ENCODE data around the gene BCL7A.

Gene BCL7A

GRCh38 chr12:122020795-122021192 is 890 bp upstream of the BCL7A start:
- Histone ChIP-seq H3K4me2 (ENCODE audit: low read length) (peak overlapping the region; percentile 78), H3K79me2 (ENCODE audit: insufficient read depth, low read length) (peaks cover 36% of the 10 kb centered on the region), H3K27ac (ENCODE audit: low read depth, low read length, poor library complexity, severe bottlenecking) (peak overlapping the region; percentile 86), H3K9me3 (ENCODE audit: low read length) (peaks cover 7% of the 10 kb centered on the region), H3F3A (ENCODE audit: insufficient read depth, low read length) (no peaks in the 10 kb centered on the region), H3K4me3 (ENCODE audit: low read depth, low read length, poor library complexity, severe bottlenecking) (peak overlapping the region; percentile 71), H4K20me1 (ENCODE audit: insufficient read depth, low read length) (no peaks in the 10 kb centered on the region), H2AFZ (ENCODE audit: low read length) (no peak overlapping the region), H3K4me1 (ENCODE audit: insufficient read depth, low read length, severe bottlenecking) (peaks cover 50% of the 10 kb centered on the region), H3K36me3 (ENCODE audit: insufficient read depth, low read length) (peaks cover 25% of the 10 kb centered on the region), H3K27me3 (ENCODE audit: insufficient read depth, low read length) (no peaks in the 10 kb centered on the region), H3K9me2 (ENCODE audit: low read depth, low read length) (no peaks in the 10 kb centered on the region), H3K9ac (ENCODE audit: low read length) (peak overlapping the region; percentile 93)
- TF ChIP-seq CTCF (IDR thresholded peaks at IDR 0.05; ENCODE audit: low read length) (no peak), EZH2 (IDR thresholded peaks at IDR 0.05; ENCODE audit: borderline replicate concordance, low read length) (no peak)

GRCh38 chr12:122021193-122021821 is 377 bp upstream of the BCL7A start:
- peaks cover 38% of the 10 kb centered on the region for H3K79me2 ChIP-seq (ENCODE audit: insufficient read depth, low read length)
- no peak overlapping the region for H2AFZ ChIP-seq (ENCODE audit: low read length)
- TF ChIP-seq CTCF (IDR thresholded peaks at IDR 0.05; ENCODE audit: low read length): no peak
- TF ChIP-seq EZH2 (IDR thresholded peaks at IDR 0.05; ENCODE audit: borderline replicate concordance, low read length): no peak
- H3K9ac ChIP-seq (ENCODE audit: low read length): peak overlapping the region; percentile 93
- no peaks in the 10 kb centered on the region for H3F3A ChIP-seq (ENCODE audit: insufficient read depth, low read length)
- no peaks in the 10 kb centered on the region for H4K20me1 ChIP-seq (ENCODE audit: insufficient read depth, low read length)
- no peaks in the 10 kb centered on the region for H3K9me2 ChIP-seq (ENCODE audit: low read depth, low read length)
- H3K27me3 ChIP-seq (ENCODE audit: insufficient read depth, low read length): no peaks in the 10 kb centered on the region
- peak overlapping the region; percentile 86 for H3K27ac ChIP-seq (ENCODE audit: low read depth, low read length, poor library complexity, severe bottlenecking)
- H3K4me2 ChIP-seq (ENCODE audit: low read length): peak overlapping the region; percentile 78
- H3K9me3 ChIP-seq (ENCODE audit: low read length): peaks cover 7% of the 10 kb centered on the region
- peak overlapping the region; percentile 71 for H3K4me3 ChIP-seq (ENCODE audit: low read depth, low read length, poor library complexity, severe bottlenecking)
- peaks cover 55% of the 10 kb centered on the region for H3K4me1 ChIP-seq (ENCODE audit: insufficient read depth, low read length, severe bottlenecking)
- peaks cover 25% of the 10 kb centered on the region for H3K36me3 ChIP-seq (ENCODE audit: insufficient read depth, low read length)

- Histone ChIP-seq H3K79me2 (ENCODE audit: insufficient read depth, low read length) (peaks cover 47% of the 10 kb centered on the region), H3K4me2 (ENCODE audit: low read length) (peak overlapping the region; percentile 76), H3K4me3 (ENCODE audit: low read depth, low read length, poor library complexity, severe bottlenecking) (peak overlapping the region; percentile 86), H3F3A (ENCODE audit: insufficient read depth, low read length) (no peaks in the 10 kb centered on the region), H3K27me3 (ENCODE audit: insufficient read depth, low read length) (no peaks in the 10 kb centered on the region), H3K9me3 (ENCODE audit: low read length) (peaks cover 7% of the 10 kb centered on the region), H3K4me1 (ENCODE audit: insufficient read depth, low read length, severe bottlenecking) (peaks cover 68% of the 10 kb centered on the region), H3K9ac (ENCODE audit: low read length) (peak overlapping the region; percentile 96), H3K9me2 (ENCODE audit: low read depth, low read length) (no peaks in the 10 kb centered on the region), H3K27ac (ENCODE audit: low read depth, low read length, poor library complexity, severe bottlenecking) (peak overlapping the region; percentile 97), H2AFZ (ENCODE audit: low read length) (no peak overlapping the region), H3K36me3 (ENCODE audit: insufficient read depth, low read length) (peaks cover 25% of the 10 kb centered on the region), H4K20me1 (ENCODE audit: insufficient read depth, low read length) (no peaks in the 10 kb centered on the region)
- TF ChIP-seq CTCF (IDR thresholded peaks at IDR 0.05; ENCODE audit: low read length) (no peak), EZH2 (IDR thresholded peaks at IDR 0.05; ENCODE audit: borderline replicate concordance, low read length) (no peak)
Observed at GRCh38 chr12:122022393-122023338, 982 bp downstream of the BCL7A start.

Measured in OCI-LY1 (cell line).